ENCODE measurements around the gene GLI3. TPM values are rescaled to one million over a fixed set of nuclear protein-coding genes. Genes with fewer than 3 reads are reported as not detected.
A peak's percentile ranks its signal among the peaks of the same experiment; 100 is the strongest.

The GLI3 gene
- total RNA-seq, 6 experiments from 2014 or later, result 0.12 to 0.95 (median 0.21) TPM

- Histone ChIP-seq H3K27me3 (no peaks in the 10 kb centered on the region), H3K9me3 (no peaks in the 10 kb centered on the region), H3K36me3 (no peaks in the 10 kb centered on the region), H3K4me3 (no peak overlapping the region), H3K27ac (no peak overlapping the region), H3K4me1 (peaks cover 0 to 16% (median 0%) of the 10 kb centered on the region in 4 donors)
- ATAC-seq (no peak), DNase-seq (no peak)
- no peak for TF ChIP-seq POLR2A (IDR thresholded peaks at IDR 0.05)
- TF ChIP-seq, protein P1, sequence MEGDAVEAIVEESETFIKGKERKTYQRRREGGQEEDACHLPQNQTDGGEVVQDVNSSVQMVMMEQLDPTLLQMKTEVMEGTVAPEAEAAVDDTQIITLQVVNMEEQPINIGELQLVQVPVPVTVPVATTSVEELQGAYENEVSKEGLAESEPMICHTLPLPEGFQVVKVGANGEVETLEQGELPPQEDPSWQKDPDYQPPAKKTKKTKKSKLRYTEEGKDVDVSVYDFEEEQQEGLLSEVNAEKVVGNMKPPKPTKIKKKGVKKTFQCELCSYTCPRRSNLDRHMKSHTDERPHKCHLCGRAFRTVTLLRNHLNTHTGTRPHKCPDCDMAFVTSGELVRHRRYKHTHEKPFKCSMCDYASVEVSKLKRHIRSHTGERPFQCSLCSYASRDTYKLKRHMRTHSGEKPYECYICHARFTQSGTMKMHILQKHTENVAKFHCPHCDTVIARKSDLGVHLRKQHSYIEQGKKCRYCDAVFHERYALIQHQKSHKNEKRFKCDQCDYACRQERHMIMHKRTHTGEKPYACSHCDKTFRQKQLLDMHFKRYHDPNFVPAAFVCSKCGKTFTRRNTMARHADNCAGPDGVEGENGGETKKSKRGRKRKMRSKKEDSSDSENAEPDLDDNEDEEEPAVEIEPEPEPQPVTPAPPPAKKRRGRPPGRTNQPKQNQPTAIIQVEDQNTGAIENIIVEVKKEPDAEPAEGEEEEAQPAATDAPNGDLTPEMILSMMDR (IDR thresholded peaks at IDR 0.05), result no peak
- intact Hi-C loops (cut with DNase I), result no loop called here
- WGBS (ENCODE audit: insufficient coverage, low coverage, low lambda C conversion rate, missing lambda C conversion rate), result 80% methylated on average over 8 of the region's 12 CpGs
These were observed 255.7 kb downstream of the GLI3 start for GRCh38 chr7:41981046-41982040.

GRCh38 chr7:41979834-41980307 is 257.1 kb downstream of the GLI3 start:
- Histone ChIP-seq H3K27me3 (no peaks in the 10 kb centered on the region), H3K27ac (no peak overlapping the region), H3K36me3 (no peaks in the 10 kb centered on the region), H3K9me3 (no peaks in the 10 kb centered on the region), H3K4me3 (no peak overlapping the region), H3K4me1 (peaks cover 0 to 26% (median 0%) of the 10 kb centered on the region in 4 donors)
- intact Hi-C loops (cut with DNase I), result no loop called here
- ATAC-seq (peak; percentile 25 to 57 (median 38)), DNase-seq (no peak)
- TF ChIP-seq, protein P1 (IDR thresholded peaks at IDR 0.05), result peak; percentile 50 to 62 (median 60)
- no peak for TF ChIP-seq POLR2A (IDR thresholded peaks at IDR 0.05)
- WGBS (ENCODE audit: insufficient coverage, low coverage, low lambda C conversion rate, missing lambda C conversion rate), result 7% methylated on average over 5 of the region's 6 CpGs

DNA sequence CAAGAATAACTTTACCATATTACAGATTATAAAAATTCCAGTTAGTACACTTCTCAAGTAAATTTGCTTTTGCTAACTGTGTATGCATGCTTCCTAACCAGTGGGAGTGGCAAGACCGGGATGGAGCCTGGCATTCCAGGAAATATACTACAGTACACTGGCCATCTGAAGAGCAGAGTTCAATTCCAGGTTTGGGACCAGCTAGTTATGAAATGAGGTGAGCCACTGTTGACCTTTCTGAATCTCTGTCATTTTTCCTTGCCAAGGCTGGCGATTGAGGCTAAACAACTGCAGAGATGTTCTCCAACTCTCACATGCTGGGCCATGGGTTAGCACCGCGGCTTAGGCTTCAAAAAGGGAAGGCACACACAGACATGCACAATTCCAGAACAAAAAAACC is 258.2 kb downstream of the GLI3 start:
- no peak overlapping the region for H3K27ac ChIP-seq
- H3K9me3 ChIP-seq, result no peaks in the 10 kb centered on the region
- no peaks in the 10 kb centered on the region for H3K36me3 ChIP-seq
- H3K4me3 ChIP-seq, result no peak overlapping the region
- peaks cover 0 to 26% (median 0%) of the 10 kb centered on the region in 4 donors for H3K4me1 ChIP-seq
- DNase-seq (no peak), ATAC-seq (peak in 3 of 4 donors; percentile 24 to 80 (median 62))
- 33% methylated on average over 1 of the region's 4 CpGs for WGBS (ENCODE audit: insufficient coverage, low coverage, low lambda C conversion rate, missing lambda C conversion rate)
- TF ChIP-seq POLR2A (IDR thresholded peaks at IDR 0.05), result no peak
- TF ChIP-seq, protein P1 (IDR thresholded peaks at IDR 0.05), result no peak
- H3K27me3 ChIP-seq, result no peaks in the 10 kb centered on the region
- intact Hi-C loops (cut with DNase I), result no loop called here

GRCh38 chr7:41977661-41978060 is 259.3 kb downstream of the GLI3 start:
- Histone ChIP-seq H3K27ac (no peak overlapping the region), H3K4me3 (no peak overlapping the region), H3K36me3 (no peaks in the 10 kb centered on the region), H3K4me1 (peaks cover 0 to 26% (median 0%) of the 10 kb centered on the region in 4 donors), H3K9me3 (no peaks in the 10 kb centered on the region), H3K27me3 (no peaks in the 10 kb centered on the region)
- TF ChIP-seq POLR2A (IDR thresholded peaks at IDR 0.05), result no peak
- TF ChIP-seq, protein P1 (IDR thresholded peaks at IDR 0.05), result no peak
- intact Hi-C loops (cut with DNase I), result no loop called here
- WGBS (ENCODE audit: insufficient coverage, low coverage, low lambda C conversion rate, missing lambda C conversion rate), result 63% methylated on average over 3 of the region's 3 CpGs
- ATAC-seq (no peak), DNase-seq (no peak)
